ENCODE results near the gene KRT12.

Gene KRT12

GRCh38 chr17:40909755-40910154 lies 42.7 kb upstream of the KRT12 start:
- no peak for TF ChIP-seq CTCF (IDR thresholded peaks at IDR 0.05)

GRCh38 chr17:40909351-40909750 lies 42.3 kb upstream of the KRT12 start:
- TF ChIP-seq CTCF (IDR thresholded peaks at IDR 0.05) = peak; percentile 74

- no peak for TF ChIP-seq CTCF (IDR thresholded peaks at IDR 0.05)
Measured at GRCh38 chr17:40906613-40907012, 39.6 kb upstream of the KRT12 start.

- no peak for TF ChIP-seq CTCF (IDR thresholded peaks at IDR 0.05)
Measured at GRCh38 chr17:40905370-40905769, 38.3 kb upstream of the KRT12 start.

DNA sequence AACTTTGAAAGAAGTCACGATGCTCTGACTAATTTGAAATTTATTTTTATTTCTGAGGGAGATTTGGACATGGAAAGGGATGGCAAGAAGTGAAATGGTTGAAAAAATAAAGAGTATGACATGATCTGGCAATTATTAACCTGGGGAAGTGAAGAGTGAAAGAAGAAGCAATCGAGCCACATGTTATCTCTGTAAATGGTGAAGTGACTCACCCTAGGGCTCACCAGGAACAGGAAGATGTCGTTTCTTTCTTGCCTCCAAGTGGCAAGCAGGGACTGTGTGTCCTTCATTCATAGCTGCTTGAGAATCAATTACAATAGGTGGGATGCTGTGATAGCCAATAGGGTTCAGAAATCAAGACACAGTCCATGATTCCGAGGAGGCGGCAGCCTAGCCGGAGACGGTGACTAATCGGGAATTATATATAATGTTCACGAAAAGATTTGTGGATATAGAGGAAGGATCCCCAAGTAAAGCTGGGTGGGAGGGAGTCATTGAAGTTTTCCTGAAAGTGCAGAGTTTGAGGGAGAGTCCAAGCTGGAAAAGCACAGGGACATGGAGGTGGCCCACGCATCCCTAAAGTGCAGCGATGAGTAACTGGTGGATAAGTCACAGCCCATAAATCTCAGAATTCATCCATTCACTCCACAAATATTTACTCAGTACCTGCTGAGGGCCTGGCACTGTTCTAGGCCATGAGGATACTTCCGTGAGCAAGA lies 36.3 kb upstream of the KRT12 start:
- TF ChIP-seq CTCF (IDR thresholded peaks at IDR 0.05) = no peak

DNA sequence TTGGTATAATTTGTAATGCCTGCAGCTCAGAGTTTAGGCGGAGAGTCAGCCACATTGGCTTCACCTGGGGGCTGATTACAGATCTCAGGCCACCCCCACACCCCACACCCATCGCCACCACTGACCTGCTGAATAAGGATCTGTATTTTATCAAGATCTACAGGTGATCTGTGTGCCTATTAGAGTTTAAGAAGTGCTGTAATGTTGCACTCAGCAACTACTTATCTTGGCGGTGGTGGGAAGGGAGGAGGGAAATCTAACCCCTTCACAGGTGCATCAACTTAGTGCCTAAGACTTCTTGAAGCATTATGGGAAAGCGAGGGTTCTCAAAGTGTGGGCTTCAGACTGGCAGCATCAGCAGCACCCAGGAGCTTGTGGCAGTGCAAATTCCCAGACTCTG lies 35.5 kb upstream of the KRT12 start:
- no peak for TF ChIP-seq CTCF (IDR thresholded peaks at IDR 0.05)

- no peak for TF ChIP-seq CTCF (IDR thresholded peaks at IDR 0.05)
Measured at GRCh38 chr17:40901981-40902474, 35.0 kb upstream of the KRT12 start.

Data from LNCAP (cell line).